GM12878 (cell line): ENCODE measurements around the gene ACOT7. TPM values are rescaled to one million over a fixed set of nuclear protein-coding genes. Genes with fewer than 3 reads are reported as not detected.

Experiments used
- ATAC-seq: fragments of 200-7000 bp; cut with Tn5 transposase; 3 replicates; pipeline ENCODE4 v1.9.1; 2020; ENCODE audit warnings: mild to moderate bottlenecking, moderate library complexity
- BruUV-seq: library from RNA; stranded (reverse); fragments of 400-500 nt; replicated peaks from 2 replicates; lab custom pipeline; 2021; lab: Mats Ljungman, UMichigan
- CTCF ChIA-PET: fragments of 300-600 bp; sonication (Branson Sonifier 250); formaldehyde crosslinking; extraction: SDS; loops from one replicate; lab custom pipeline; 2021; ENCODE audit warnings: inconsistent platforms; lab: Yijun Ruan, JAX
- POLR2A ChIA-PET: fragments of 350-600 bp; formaldehyde crosslinking; extraction: SDS; loops from one replicate; lab custom pipeline; 2021; ENCODE audit warnings: inconsistent platforms; lab: Charles Lee
- RAD21 ChIA-PET: fragments of 300-600 bp; sonication (Branson Sonifier 250); formaldehyde crosslinking; loops from one replicate; lab custom pipeline; 2023; ENCODE audit warnings: antibody characterized with exemption; ENCODE audit not compliant: unreplicated experiment; lab: Charles Lee
- SMC1A ChIA-PET: fragments of 300-600 bp; sonication (Branson Sonifier 250); formaldehyde crosslinking; loops from one replicate; lab custom pipeline; 2023; ENCODE audit not compliant: unreplicated experiment, uncharacterized antibody; lab: Charles Lee
- DNase-seq: peaks from one replicate; pipeline ENCODE4 v3.0.0-alpha.2; 2011; ENCODE audit warnings: low read depth, low spot score
- FAIRE-seq: peaks from 3 replicates; lab custom pipeline; 2011; peaks lifted over from hg19 to GRCh38; lab: Jason Lieb, UNC
- H2AFZ ChIP-seq: 2 replicates; pipeline ENCODE4 v1.6.0; 2011; ENCODE audit warnings: low read depth, low read length, control low read depth; ENCODE audit not compliant: control insufficient read depth
- H3K27ac ChIP-seq: 2 replicates; pipeline ENCODE4 v1.5.1; 2011; ENCODE audit warnings: control low read depth; ENCODE audit not compliant: control insufficient read depth, insufficient read depth
- H3K27me3 ChIP-seq, 2 experiments: replicated peaks in 1 of 2; 2 replicates each; pipeline versions ENCODE4 v1.6.0 to v1.6.1; 2011; ENCODE audit warnings: low read length in 1 of 2; ENCODE audit not compliant: control insufficient read depth in 2 of 2, insufficient read depth in 2 of 2
- H3K36me3 ChIP-seq, 2 experiments: 2 replicates each; pipeline ENCODE4 v1.5.1; 2011; ENCODE audit warnings: low read length in 1 of 2; ENCODE audit not compliant: control insufficient read depth in 2 of 2, insufficient read depth in 2 of 2
- H3K4me1 ChIP-seq: 2 replicates; pipeline ENCODE4 v1.6.1; 2011; ENCODE audit warnings: mild to moderate bottlenecking, low read length, moderate library complexity, mixed read lengths; ENCODE audit not compliant: control insufficient read depth, insufficient read depth
- H3K4me2 ChIP-seq: 2 replicates; pipeline ENCODE4 v1.6.0; 2011; ENCODE audit warnings: control low read depth; ENCODE audit not compliant: control insufficient read depth, insufficient read depth
- H3K4me3 ChIP-seq: fragments of 200-600 bp; sonication (generic); 2 replicates; pipeline ENCODE4 v1.5.1; 2016
- H3K79me2 ChIP-seq: 2 replicates; pipeline ENCODE4 v1.6.0; 2011; ENCODE audit warnings: low read length; ENCODE audit not compliant: control insufficient read depth, insufficient read depth
- H3K9ac ChIP-seq: 2 replicates; pipeline ENCODE4 v1.8.0; 2011; ENCODE audit warnings: low read length, control low read depth, mixed read lengths; ENCODE audit not compliant: control insufficient read depth, insufficient read depth
- H3K9me3 ChIP-seq: replicated peaks from 3 replicates; pipeline ENCODE4 v1.5.1; 2011; ENCODE audit warnings: mild to moderate bottlenecking, low read length; ENCODE audit not compliant: control insufficient read depth, insufficient read depth
- H4K20me1 ChIP-seq: 2 replicates; pipeline ENCODE4 v1.6.0; 2011; ENCODE audit not compliant: control insufficient read depth, insufficient read depth
- CUX1 ChIP-seq: IDR thresholded peaks from 2 replicates; pipeline ENCODE4 v1.6.1; 2012; ENCODE audit warnings: improper control_type of control experiment, low read depth, low read length; ENCODE audit not compliant: insufficient replicate concordance
- GABPA ChIP-seq: IDR thresholded peaks from 2 replicates; pipeline ENCODE4 v1.6.1; 2014; ENCODE audit warnings: antibody characterized with exemption, low read depth, mild to moderate bottlenecking, inconsistent platforms
- IRF4 ChIP-seq: IDR thresholded peaks from 2 replicates; pipeline ENCODE4 v1.6.1; 2011; ENCODE audit warnings: low read depth, low read length
- NFIC ChIP-seq: IDR thresholded peaks from 2 replicates; pipeline ENCODE4 v1.6.1; 2012; ENCODE audit warnings: low read depth, mild to moderate bottlenecking, inconsistent platforms, low read length, moderate library complexity
- NFXL1 ChIP-seq: fragments of 450-650 bp; IDR thresholded peaks from 2 replicates; pipeline ENCODE4 v1.6.1; 2017; ENCODE audit warnings: antibody characterized with exemption, mild to moderate bottlenecking, borderline replicate concordance
- NKRF ChIP-seq: fragments of 450-650 bp; conservative IDR thresholded peaks from 2 replicates; pipeline ENCODE4 v1.6.1; 2017; ENCODE audit warnings: mild to moderate bottlenecking, moderate library complexity
- PAX5 ChIP-seq: IDR thresholded peaks from 2 replicates; pipeline ENCODE4 v1.6.1; 2011; ENCODE audit warnings: low read depth, low read length, borderline replicate concordance
- RAD21 ChIP-seq: IDR thresholded peaks from 2 replicates; pipeline ENCODE4 v1.6.1; 2011; ENCODE audit warnings: mild to moderate bottlenecking, low read depth, low read length, moderate library complexity; ENCODE audit not compliant: insufficient read depth
- RUNX3 ChIP-seq: IDR thresholded peaks from 2 replicates; pipeline ENCODE4 v1.6.1; 2012; ENCODE audit warnings: low read length, inconsistent platforms
- SREBF2 ChIP-seq: IDR thresholded peaks from 2 replicates; pipeline ENCODE4 v1.6.1; 2012; ENCODE audit warnings: mild to moderate bottlenecking, low read length
- STAT1 ChIP-seq: fragments of 450-650 bp; conservative IDR thresholded peaks from 2 replicates; pipeline ENCODE4 v1.6.1; 2014; ENCODE audit warnings: antibody characterized with exemption, mild to moderate bottlenecking
- TARDBP ChIP-seq: IDR thresholded peaks from 2 replicates; pipeline ENCODE4 v1.6.1; 2016; ENCODE audit warnings: borderline replicate concordance
- YBX1 ChIP-seq: fragments of 450-650 bp; IDR thresholded peaks from 2 replicates; pipeline ENCODE4 v1.6.1; 2016; ENCODE audit warnings: antibody characterized with exemption
- YY1 ChIP-seq: IDR thresholded peaks from 2 replicates; pipeline ENCODE4 v1.6.1; 2011; ENCODE audit warnings: low read depth, mild to moderate bottlenecking, low read length
- WGBS: methylation state at CpG from one replicate; pipeline ENCODE4 v1.1.6; 2016; ENCODE audit warnings: low lambda C conversion rate; ENCODE audit not compliant: insufficient replicate concordance, insufficient coverage; ENCODE audit errors: missing lambda C conversion rate; 5-methylcytosine and 5-hydroxymethylcytosine counted together
- in situ Hi-C: fragments of 300-500 bp; cut with MboI; formaldehyde crosslinking; loops from 9 replicates; pipeline ENCODE4 v1.14.3; 2018; ENCODE audit warnings: mixed read lengths
- intact Hi-C: fragments of 100-400 bp; cut with micrococcal nuclease; formaldehyde crosslinking; loops from one replicate; pipeline ENCODE4 v1.14.2; 2022; ENCODE audit not compliant: unreplicated experiment
- polyA plus RNA-seq, 11 experiments: library from polyadenylated mRNA; depleted of rRNA in 4 of 11; unstranded in 6 of 11; stranded (reverse) in 5 of 11; fragments of >200 nt; fragmentation: Nextera tagmentation in 4 of 11; fragmentation: Illumina TruSeq in 1 of 11; extraction: Ambion mirVana in 4 of 11; extraction: Trizol in 1 of 11; gene quantifications; 1 replicate in 1 of 11; 2 replicates in 10 of 11; pipeline versions ENCODE4 v1.2.1 to v1.2.3, GENCODE V29; 2011 to 2016; ENCODE audit warnings: inconsistent platforms in 2 of 11, missing spikeins in 2 of 11, low read depth in 1 of 11
- total RNA-seq, 4 experiments: library from RNA; depleted of rRNA in 3 of 4; stranded (reverse); fragments of >200 nt in 3 of 4; fragmentation: Illumina TruSeq in 1 of 4; extraction: Trizol in 1 of 4; gene quantifications; 2 replicates each; pipeline versions ENCODE4 v1.2.1 to v1.2.3, GENCODE V29; 2013 to 2021
- TF ChIP-seq, protein P1 (sequence below): fragments of 150-350 bp; IDR thresholded peaks from 2 replicates; pipeline ENCODE4 v1.6.1; 2016; ENCODE audit warnings: low read depth, low read length

Gene ACOT7
- total and polyA plus RNA-seq, 10 of the 15 experiments (the other 5 are each of a cell fraction or from before 2014, with no cell fraction given): 8.9 to 206 (median 61.2) TPM

DNA sequence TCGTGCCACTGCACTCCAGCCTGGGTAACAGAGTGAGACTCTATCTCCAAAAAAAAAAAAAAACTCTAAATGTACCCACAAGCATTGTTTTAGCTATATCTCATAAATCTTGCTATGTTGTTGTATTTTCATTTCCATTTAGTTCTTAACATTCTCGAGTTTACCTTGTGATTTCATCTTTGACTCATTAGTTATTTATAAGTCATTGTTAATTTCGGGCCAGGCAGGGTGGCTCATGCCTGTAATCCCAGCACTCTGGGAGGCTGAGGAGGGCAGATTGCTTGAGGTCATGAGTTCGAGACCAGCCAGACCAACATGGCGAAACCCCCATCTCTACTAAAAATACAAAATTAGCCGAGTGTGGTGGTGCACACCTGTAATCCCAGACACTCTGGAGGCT, 14.5 kb upstream of the ACOT7 start:
- BruUV-seq: no TSS peak
- ChIA-PET CTCF (interaction anchor here (0.6 to 21.2 kb wide), 6 partner anchors 14 to 161 kb away, joined by 3 to 276 read pairs (median 10); partner anchors contain the start of gene ACOT7), SMC1A (interaction anchor here (1.1 to 1.6 kb wide), 2 partner anchors 45 to 50 kb away, joined by 3 to 4 read pairs; no protein-coding TSS in a partner anchor), POLR2A (interaction anchor here (1.3 to 1.4 kb wide), 2 partner anchors 14 to 38 kb away, joined by 3 read pairs; no protein-coding TSS in a partner anchor), RAD21 (interaction anchor here (0.7 to 1.4 kb wide), 4 partner anchors 29 to 161 kb away, joined by 3 read pairs; no protein-coding TSS in a partner anchor)
- ATAC-seq: no peak
- Histone ChIP-seq H4K20me1 (no peaks in the 10 kb centered on the region), H3K27me3 (no peaks in the 10 kb centered on the region), H2AFZ (no peak overlapping the region), H3K9ac (no peak overlapping the region), H3K36me3 (no peaks in the 10 kb centered on the region), H3K9me3 (no peaks in the 10 kb centered on the region), H3K27ac (no peak overlapping the region), H3K79me2 (no peaks in the 10 kb centered on the region), H3K4me2 (no peak overlapping the region), H3K4me1 (no peaks in the 10 kb centered on the region), H3K4me3 (no peak overlapping the region)
- intact Hi-C loops: no loop called here
- 45% methylated on average over 6 of the region's 6 CpGs for WGBS
- no peak for DNase-seq
- FAIRE-seq: no peak
- in situ Hi-C loops: no loop called here
- TF ChIP-seq RAD21 (no peak), PAX5 (no peak), TARDBP (no peak), YBX1 (no peak), SREBF2 (no peak), STAT1 (no peak), RUNX3 (no peak), NFIC (no peak), IRF4 (no peak), NFXL1 (no peak), YY1 (no peak), CUX1 (no peak), GABPA (no peak), NKRF (no peak)
- TF ChIP-seq, protein P1, sequence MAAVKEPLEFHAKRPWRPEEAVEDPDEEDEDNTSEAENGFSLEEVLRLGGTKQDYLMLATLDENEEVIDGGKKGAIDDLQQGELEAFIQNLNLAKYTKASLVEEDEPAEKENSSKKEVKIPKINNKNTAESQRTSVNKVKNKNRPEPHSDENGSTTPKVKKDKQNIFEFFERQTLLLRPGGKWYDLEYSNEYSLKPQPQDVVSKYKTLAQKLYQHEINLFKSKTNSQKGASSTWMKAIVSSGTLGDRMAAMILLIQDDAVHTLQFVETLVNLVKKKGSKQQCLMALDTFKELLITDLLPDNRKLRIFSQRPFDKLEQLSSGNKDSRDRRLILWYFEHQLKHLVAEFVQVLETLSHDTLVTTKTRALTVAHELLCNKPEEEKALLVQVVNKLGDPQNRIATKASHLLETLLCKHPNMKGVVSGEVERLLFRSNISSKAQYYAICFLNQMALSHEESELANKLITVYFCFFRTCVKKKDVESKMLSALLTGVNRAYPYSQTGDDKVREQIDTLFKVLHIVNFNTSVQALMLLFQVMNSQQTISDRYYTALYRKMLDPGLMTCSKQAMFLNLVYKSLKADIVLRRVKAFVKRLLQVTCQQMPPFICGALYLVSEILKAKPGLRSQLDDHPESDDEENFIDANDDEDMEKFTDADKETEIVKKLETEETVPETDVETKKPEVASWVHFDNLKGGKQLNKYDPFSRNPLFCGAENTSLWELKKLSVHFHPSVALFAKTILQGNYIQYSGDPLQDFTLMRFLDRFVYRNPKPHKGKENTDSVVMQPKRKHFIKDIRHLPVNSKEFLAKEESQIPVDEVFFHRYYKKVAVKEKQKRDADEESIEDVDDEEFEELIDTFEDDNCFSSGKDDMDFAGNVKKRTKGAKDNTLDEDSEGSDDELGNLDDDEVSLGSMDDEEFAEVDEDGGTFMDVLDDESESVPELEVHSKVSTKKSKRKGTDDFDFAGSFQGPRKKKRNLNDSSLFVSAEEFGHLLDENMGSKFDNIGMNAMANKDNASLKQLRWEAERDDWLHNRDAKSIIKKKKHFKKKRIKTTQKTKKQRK: no peak
